Ammon's horn (tissue), 1 donor: Measurements from ENCODE around the gene SUPT20H.

Experiments
- DNase-seq: peaks from one replicate; pipeline ENCODE4 v3.0.0-alpha.2; 2016; ENCODE audit warnings: low spot score

SUPT20H gene

DNA sequence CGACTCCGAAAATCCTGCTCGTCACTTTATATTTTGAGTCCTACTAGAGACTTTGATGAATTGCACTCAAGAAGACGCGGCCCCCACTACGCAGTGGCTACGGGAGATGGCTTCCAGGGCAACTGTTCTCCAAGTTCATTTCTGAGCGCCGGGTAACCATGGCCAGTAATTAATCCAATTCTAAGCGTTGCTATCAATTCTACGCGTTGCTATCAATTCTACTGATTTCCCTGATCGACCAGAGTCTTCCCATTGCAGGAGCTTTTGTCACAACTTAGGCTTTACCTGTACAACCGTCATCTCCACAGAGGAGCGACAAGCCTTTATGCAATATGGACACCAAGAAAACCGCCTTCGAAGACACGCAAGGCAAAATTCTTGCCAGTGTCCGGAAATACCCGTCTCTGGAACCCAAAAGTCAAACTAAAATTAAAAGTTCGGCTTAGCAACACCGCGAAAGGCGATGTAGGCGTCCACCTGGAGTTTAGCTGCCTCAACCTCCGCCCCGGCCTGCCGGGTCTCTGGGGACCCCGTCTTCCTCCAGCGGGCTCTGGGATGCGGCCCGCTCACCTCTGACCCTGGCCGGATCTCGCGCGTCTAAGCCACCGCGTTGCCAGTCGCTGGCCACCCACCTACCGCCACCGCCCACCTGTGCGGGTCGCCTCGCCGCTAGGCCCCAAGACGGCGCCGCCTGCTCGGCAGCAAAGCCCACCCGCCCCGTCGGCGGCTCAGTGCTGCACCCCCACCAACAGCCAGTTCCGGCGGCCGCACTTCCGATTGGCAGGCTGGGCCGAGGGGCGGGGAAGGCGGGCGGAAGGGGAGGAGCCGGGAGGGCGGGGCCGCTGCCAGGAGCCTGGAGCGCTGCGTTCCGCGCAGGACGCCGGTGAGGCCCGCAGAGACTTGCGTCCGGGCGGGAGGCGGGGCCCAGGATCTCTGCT lies at the start of gene SUPT20H:
SUPT20H (minus strand) TSS at position 779 of the 938 bp plus-strand sequence. CDS start 8,198 bp downstream, outside the sequence.
- DNase-seq: peak; percentile 95

- peak; percentile 65 for DNase-seq
Observed at GRCh38 chr13:37109051-37109678, 49.7 kb upstream of the SUPT20H start.

GRCh38 chr13:37107868-37108267 lies 48.4 kb upstream of the SUPT20H start:
- DNase-seq: no peak

DNA sequence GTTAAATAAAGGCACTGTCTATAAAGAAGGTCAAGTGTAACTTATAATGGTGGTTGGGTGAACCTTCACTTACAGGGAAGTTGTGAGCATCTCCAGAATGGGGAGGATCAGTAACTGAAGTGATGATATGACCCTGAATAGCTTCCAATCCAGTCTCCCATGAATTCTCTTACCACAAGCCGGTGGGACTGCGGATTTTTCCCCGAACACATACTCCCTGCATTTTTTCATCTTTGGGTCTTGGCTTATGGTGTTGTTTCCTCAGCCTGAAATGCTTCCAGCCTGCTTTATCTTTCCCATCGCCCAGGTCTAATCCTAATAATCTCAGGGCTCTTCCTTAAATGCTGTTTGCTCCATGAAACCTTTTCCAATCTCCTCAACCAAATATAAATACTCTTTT lies 48.0 kb upstream of the SUPT20H start:
- no peak for DNase-seq

GRCh38 chr13:37106642-37107041 lies 47.2 kb upstream of the SUPT20H start:
- no peak for DNase-seq

GRCh38 chr13:37105251-37105714 lies 45.8 kb upstream of the SUPT20H start, which contains the start of gene CSNK1A1L:
CSNK1A1L (minus strand) TSS chr13:37105664; CDS start chr13:37105256, 408 bp downstream.
- no peak for DNase-seq

GRCh38 chr13:37102896-37103295 lies 43.4 kb upstream of the SUPT20H start:
- DNase-seq: no peak

GRCh38 chr13:37101201-37101600 lies 41.7 kb upstream of the SUPT20H start:
- DNase-seq: no peak

DNA sequence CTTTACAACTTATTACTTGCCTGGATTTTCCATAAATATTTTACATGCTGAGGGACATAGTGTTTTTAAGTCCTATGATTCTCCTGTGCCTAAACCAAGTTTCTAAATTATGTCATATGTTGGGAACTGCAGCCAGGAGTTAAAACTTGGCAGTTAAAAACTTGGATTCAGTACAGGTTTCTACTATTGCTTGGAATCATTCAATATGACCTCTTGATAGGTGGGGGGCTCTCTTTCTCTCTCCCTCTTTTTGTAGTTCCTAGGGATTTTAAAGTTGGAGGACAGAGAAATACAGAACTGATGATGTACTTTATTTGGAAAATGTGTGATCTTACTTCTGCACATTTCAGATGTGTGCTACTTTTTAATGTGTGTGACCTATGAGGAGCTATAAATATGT lies 41.2 kb upstream of the SUPT20H start:
- no peak for DNase-seq

DNA sequence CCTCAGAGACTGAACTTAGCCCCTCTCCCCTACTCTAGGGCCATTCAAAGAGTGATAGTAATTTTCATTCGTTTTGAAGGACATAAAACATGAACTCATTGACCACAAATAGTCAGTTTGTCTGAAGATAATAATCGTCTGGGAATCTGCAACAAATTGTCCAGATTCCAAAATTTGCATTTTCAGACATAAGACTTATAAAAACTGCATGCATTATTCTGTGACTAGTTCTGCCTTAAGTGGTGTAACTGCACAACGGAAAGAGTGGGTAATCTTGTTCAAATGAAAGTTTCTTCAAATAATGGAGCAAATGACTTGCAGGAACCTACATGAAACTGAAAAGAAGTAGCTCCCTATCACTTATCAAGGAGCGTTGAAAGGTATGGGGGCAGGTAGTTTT lies 37.6 kb upstream of the SUPT20H start:
- DNase-seq: no peak

DNA sequence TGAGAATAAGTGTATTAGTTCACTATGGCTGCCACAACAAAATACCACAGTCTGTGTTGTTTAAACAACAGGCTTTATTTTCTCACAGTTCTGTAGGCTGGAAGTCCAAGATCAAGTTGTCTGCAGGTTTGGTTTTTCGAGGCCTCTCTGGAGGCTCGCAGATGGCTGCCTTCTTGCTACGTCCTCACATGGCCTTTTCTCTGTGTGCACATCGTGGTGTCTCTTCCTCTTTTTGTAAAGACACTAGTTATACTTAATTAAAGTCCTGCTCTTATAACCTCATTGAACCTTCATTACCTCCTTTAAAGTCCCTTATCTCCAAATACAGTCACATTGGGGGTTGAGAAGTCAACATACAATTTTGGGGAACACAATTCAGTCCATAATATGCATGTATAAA lies 35.4 kb upstream of the SUPT20H start:
- DNase-seq: no peak

GRCh38 chr13:37094099-37094498 lies 34.6 kb upstream of the SUPT20H start:
- DNase-seq: no peak

GRCh38 chr13:37091835-37092234 lies 32.3 kb upstream of the SUPT20H start:
- DNase-seq: no peak

DNA sequence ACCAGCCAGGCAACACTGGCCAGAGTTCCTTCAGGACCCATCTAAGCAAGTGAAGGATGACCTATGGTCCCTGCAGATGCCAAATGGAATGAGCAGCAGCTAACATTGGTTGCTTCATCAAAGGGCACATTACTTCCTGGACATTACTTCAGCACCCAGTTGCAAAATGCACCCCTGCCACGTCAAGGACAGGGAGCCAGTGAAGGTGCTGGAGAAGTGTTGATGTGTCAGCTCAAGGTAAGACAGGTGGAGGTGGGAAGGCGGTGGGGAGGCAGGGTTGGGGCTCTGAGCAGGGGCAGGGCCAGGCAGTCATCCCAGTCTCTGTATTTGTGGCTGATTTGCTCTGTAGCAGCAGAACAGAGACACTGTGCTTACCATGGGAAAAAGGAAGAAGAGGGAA lies 31.4 kb upstream of the SUPT20H start:
- DNase-seq: no peak

GRCh38 chr13:37089495-37089894 lies 30.0 kb upstream of the SUPT20H start:
- DNase-seq: no peak

DNA sequence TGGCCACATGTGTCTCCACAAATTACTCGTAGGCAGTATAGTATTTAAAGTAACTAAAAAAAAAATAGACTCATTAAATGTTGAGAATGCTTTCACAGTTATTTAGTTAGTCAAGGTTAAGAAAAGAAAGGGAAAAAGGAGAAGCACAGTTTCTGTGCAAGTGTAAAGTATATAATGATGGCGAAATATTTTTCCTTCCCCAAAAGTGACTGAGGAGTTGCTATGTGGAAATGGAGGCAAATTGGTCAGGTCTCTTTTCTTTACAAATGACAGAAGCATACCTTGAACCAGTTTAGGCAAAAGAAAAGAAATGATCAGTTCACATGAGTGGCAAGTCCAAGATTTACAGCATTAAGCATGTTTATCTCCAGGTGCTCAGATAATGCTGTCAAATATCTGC lies 28.0 kb upstream of the SUPT20H start:
- no peak for DNase-seq

- DNase-seq: no peak
Observed at GRCh38 chr13:37085606-37086005, 26.1 kb upstream of the SUPT20H start.

- no peak for DNase-seq
Observed at GRCh38 chr13:37076818-37077217, 17.3 kb upstream of the SUPT20H start.

DNA sequence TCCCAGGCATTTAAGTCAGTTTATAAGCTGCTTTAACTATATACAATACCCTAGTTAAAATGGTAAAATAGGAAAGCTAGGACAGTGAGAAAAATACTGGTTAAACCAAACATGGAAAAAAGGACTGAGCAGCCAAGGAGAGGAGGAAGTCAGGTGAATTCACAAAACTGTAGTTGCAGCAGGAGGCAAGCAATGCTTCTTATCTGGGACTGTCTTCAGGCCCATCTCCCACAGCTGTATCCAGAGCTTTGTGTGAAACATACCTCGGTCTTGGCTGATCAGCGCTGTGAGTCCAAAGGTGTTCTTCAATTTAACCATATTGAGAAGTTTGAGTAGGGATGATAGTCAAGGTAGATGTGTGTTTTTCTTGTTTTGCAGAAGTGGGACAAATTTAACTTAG lies 15.7 kb upstream of the SUPT20H start:
- DNase-seq: no peak

DNA sequence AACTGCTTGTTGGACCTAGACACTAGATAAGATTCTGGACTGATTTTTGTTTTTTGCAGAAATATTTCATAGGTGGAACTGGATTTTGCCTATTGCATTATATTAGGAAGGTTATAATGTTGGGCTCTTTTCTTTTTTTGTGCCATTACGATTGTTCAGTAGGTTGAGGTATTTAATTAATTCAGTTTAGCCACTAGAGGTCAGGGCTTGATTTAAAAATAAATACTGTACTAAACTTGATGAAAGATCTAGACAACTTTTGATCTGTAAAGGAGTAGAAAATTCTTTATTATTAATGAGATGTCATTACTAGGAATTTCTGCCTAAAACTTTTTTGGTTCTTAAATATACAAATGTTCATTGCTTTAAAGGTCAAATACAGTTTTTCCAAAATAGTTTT lies 15.2 kb upstream of the SUPT20H start:
- DNase-seq: no peak

GRCh38 chr13:37072024-37072423 lies 12.5 kb upstream of the SUPT20H start:
- DNase-seq: no peak

GRCh38 chr13:37070956-37071355 lies 11.5 kb upstream of the SUPT20H start:
- no peak for DNase-seq

DNA sequence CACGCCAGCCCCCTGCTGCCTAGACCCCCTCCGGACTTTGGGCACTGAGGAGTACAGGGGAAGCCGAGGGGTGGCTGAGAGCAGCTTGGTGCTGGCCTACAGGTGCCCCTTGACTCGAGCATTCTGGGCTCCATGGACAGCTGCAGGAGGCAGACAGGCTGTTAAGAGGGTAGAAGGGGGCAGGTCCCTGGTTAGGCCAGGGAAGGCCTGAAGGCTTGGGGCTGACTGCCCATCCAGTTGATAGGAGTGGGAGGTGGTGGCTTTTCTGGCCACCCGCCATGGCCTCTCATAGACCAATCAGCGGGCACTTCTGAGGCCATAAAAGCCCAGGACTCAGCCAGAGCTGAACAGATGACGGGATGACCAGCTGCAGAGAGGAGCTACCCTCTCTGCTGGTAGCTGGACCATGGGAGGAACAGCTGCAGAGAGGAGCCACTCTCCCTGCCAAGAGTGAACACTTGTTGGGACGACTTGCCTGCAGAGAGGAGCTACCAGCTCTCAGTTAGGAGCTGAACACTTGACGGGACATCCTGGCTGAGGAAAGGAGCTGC lies 10.7 kb upstream of the SUPT20H start:
- no peak for DNase-seq
